Measurements from ENCODE around the gene CMTM1.

- TF ChIP-seq POLR2A (IDR thresholded peaks at IDR 0.05; ENCODE audit: low read length) = no peak
- no peak for TF ChIP-seq GATA1 (IDR thresholded peaks at IDR 0.05; ENCODE audit: low read depth, low read length)
These were observed 37.9 kb upstream of the CMTM1 start for GRCh38 chr16:66528294-66528693.

All from erythroblast (primary cell).